Measurements from ENCODE around the gene ADAMTSL3.
"Not testable (repeated sequence)": the region's sequence is repeated elsewhere in the genome, so short reads cannot be mapped to it uniquely, and the experiment has no call there.

The ADAMTSL3 gene

GRCh38 chr15:83927704-83928391 is 273.9 kb downstream of the ADAMTSL3 start:
- no peak for DNase-seq (ENCODE audit: low read depth)

DNA sequence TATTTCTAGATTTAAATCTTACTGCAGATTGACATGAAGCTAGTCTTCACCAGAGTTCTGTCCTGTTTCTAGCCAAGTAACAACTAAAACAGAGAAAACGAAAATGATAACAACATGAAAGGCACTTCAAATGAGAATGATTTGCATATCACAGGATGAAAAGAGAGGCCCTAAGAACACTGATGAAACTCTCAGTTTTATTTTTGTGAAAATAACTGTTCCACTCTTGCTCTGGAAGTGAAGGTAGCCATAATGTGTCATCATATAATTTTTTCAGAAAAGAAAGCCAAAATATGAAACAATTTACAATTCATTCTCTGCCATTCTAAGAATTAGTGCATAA is 274.4 kb downstream of the ADAMTSL3 start:
- no peak for DNase-seq (ENCODE audit: low read depth)

- DNase-seq (ENCODE audit: low read depth) = no peak
These were observed 275.0 kb downstream of the ADAMTSL3 start for GRCh38 chr15:83928878-83929418.

GRCh38 chr15:83929619-83930018 is 275.7 kb downstream of the ADAMTSL3 start:
- no peak for DNase-seq (ENCODE audit: low read depth)

DNA sequence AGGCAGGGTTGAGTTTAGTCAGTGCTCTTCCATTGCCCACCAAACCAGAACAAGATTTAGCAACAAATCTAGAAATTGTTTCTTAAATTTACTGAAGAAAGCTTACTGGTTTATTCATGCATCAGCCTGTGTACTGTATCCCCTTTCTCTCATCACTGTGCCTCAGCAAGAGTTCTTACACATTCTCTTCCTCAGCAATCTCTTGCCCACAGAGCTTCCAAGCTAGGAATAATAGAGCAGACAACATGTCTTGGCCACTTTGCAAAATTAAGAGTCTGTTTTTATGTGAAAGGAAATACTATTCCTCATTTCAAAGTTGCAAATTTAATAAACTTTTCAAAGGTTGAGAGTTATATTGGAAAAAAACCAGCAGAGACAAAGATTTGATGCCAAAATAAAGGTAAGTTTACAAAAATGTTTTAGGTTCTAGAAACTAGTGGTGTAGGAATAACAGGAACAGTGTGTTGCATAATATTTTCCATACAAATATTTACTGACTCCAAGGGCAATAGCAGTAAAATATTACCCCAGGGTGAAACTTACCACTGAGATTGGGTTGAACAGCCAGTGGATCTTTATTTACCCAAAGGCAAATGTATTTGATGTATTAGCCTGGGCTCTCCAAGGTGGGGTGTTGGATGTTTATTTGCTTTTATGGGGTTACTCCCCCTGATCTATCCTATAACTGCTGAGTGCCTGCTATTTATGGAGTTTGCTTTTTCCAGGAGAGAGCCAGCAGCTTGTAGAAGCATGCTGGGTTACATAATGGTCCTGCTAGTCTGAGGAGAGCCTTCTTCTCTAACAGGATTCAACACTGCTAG is 276.7 kb downstream of the ADAMTSL3 start:
- no peak for DNase-seq (ENCODE audit: low read depth)

- no peak for DNase-seq (ENCODE audit: low read depth)
These were observed 281.9 kb downstream of the ADAMTSL3 start for GRCh38 chr15:83935774-83936173.

- DNase-seq (ENCODE audit: low read depth) = no peak
These were observed 286.2 kb downstream of the ADAMTSL3 start for GRCh38 chr15:83940136-83940535.

DNA sequence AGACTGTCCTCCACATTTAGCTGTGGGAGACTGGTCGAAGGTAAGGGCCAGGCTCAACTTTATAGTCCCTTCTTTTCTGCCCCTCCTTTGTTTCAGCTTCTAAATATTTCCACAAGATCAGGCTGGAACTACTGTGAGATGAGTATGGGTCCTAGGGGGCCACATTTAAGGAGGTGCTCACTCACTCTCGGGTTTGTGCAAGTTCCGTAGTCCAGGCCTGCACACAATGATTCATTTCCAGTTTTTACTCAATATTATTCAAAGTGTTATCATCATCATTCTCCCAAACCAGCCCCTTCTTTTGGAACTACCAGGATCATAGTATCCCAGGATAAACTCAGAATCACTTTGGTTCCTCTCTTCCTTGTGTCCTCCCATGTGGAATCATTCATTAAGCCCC is 289.1 kb downstream of the ADAMTSL3 start:
- no peak for DNase-seq (ENCODE audit: low read depth)

GRCh38 chr15:83943849-83944404 is 290.0 kb downstream of the ADAMTSL3 start:
- no peak for DNase-seq (ENCODE audit: low read depth)

GRCh38 chr15:83947156-83947555 is 293.2 kb downstream of the ADAMTSL3 start:
- no peak for DNase-seq (ENCODE audit: low read depth)

DNA sequence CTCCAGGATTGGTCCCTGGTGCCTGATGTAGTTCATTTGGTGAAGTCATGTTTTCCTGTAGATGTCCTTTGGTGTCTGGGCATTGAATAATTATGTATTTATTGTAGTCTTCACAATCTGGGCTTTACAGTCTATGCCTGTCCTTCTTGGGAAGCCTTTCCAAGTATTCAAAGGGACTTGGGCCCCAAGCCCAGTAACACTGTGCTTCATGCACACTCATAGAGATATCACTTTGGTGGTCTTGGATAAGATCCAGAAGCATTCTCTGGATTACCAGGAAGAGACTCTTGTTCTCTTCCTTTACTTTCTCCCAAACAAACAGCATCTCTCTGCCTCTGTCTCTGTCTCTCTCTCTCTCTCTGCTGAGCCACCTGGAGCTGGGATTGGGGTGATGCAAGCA is 300.6 kb downstream of the ADAMTSL3 start:
- DNase-seq (ENCODE audit: low read depth) = no peak

DNA sequence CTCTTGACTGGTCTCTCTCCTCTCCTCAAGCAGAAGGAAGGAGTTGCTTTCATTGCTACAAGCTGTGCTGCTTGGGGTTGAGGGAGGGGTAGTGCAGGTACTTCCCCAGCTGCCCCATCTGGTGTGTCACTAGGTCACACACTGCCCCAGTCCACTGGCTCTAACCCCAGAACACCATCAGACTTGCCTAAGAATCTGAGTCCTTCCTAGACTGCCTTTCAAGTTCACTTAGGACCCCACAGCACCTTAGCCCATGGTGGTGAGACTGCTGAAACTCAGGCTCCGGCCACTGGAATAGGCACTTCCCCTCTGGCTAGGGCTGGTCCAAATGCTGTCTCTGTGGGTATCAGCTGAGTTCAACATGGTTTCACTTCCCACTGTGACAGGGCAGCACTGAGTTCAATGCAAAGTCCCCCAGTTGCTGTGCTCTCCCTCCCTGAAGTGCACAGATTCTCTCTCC is 301.9 kb downstream of the ADAMTSL3 start:
- no peak for DNase-seq (ENCODE audit: low read depth)

GRCh38 chr15:83956887-83957286 is 303.0 kb downstream of the ADAMTSL3 start:
- no peak for DNase-seq (ENCODE audit: low read depth)

- no peak for DNase-seq (ENCODE audit: low read depth)
These were observed 305.6 kb downstream of the ADAMTSL3 start for GRCh38 chr15:83959477-83959876.

DNA sequence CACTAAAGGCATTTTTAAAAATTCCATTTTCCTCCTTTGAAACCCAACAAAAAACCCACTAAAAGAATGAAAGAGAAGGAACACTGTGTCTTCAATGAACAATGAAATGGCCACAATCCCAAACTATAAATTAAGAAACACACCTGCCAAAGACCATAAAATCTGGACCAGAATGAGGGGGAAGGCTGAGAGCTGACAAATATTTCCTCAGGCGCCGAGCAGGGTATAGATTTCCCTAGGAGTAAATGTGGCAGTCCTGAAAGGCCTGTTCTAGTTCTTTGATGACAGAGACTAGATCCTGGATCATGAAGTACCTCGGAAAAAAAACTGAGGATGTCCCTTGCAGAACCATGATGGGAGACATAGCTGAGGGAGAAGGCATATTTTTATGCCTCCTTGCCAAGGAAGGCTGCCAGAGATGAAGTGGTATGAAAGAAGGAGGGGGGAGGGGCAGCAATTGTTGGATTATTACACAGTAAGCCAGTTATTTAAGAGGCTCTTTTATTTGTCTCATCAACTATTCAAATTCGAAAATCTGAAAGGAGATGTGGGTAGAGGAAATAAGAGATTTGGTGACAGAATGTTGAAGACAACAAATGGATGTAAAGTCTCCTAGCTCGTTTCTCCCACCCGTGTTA is 306.4 kb downstream of the ADAMTSL3 start:
- no peak for DNase-seq (ENCODE audit: low read depth)

DNA sequence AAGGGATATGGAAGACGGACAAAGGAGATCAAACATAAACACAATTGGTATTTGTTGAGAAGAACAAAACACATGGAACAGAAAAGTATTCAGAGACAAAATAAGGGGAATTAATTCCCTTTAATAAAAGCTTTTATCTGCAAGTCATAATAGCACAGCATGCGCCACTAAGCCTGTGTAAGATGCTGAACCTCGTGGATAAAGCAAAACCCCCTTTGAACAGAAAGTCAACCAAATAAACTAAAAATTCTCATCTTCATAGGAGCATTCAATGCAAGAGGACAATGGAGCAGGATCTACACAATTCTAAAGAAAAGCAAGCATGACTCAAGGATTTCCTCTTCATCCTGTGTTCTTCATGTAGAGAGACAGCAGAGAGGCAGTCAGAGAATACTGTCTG is 307.4 kb downstream of the ADAMTSL3 start:
- DNase-seq (ENCODE audit: low read depth) = no peak

DNA sequence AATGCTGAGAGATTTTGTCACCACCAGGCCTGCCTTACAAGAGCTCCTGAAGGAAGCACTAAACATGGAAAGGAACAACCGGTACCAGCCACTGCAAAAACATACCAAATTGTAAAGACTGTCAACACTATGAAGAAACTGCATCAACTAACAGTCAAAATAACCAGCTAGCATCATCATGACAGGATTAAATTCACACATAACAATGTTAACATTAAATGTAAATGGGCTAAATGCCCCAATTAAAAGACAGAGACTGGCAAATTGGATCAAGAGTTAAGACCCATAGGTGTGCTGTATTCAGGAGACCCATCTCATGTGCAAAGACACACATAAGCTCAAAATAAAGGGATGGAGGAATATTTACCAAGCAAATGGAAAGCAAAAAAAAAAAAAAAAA is 311.0 kb downstream of the ADAMTSL3 start:
- DNase-seq (ENCODE audit: low read depth) = not testable (repeated sequence)

- DNase-seq (ENCODE audit: low read depth) = no peak
These were observed 316.5 kb downstream of the ADAMTSL3 start for GRCh38 chr15:83970295-83970890.

DNA sequence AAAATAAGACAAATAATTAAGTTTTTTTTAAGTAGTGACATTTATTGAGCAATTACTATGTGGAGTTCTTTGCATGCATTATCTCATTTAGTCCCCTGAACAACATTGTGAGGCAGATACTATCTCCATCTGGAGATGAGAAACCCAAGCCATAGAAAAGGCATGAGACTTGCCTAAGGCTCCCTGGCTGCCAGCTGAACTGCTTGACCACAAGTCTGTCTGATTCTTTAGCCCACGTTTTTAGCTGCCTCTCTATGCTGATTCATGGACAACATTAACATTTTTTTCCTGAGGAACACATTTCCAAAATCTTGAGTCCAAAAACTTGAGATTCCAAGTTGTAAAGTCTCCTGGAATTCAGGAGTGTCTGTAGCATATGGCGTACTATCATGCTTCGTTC is 318.1 kb downstream of the ADAMTSL3 start:
- DNase-seq (ENCODE audit: low read depth) = no peak

GRCh38 chr15:83973816-83974215 is 319.9 kb downstream of the ADAMTSL3 start:
- DNase-seq (ENCODE audit: low read depth) = no peak

GRCh38 chr15:83977992-83978391 is 324.1 kb downstream of the ADAMTSL3 start:
- DNase-seq (ENCODE audit: low read depth) = no peak

DNA sequence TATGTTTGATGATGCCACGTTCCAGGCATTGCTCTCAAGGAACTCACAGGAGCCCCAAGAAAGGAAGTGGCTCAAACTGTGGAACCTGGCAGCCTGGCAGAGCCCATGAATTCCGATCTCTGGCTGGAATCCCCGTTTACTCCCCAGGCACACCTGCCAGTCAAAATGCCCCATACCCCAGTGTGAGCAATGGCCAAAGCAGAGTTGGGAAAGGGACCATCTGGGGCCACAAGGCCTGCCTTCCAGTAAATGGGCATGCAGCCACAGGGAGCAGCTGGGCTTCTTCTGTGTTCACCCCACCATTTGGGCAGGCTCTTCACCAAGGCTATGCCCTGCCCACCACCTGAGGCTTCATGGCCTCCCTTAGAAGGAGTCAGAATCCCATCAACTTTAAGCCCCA is 324.7 kb downstream of the ADAMTSL3 start:
- DNase-seq (ENCODE audit: low read depth) = no peak

Measured in HS-27A (cell line).